OCI-LY7 (cell line): ENCODE results near the gene PLXNA1.

ENCODE experiments used
- EZH2phosphoT487 ChIP-seq: fragments of 200-600 bp; sonication (generic); IDR thresholded peaks from 2 replicates; pipeline ENCODE4 v1.6.1; 2018; ENCODE audit warnings: low read depth, borderline replicate concordance, mild to moderate bottlenecking, mixed run types, antibody characterized with exemption, low read length, moderate library complexity, mixed read lengths
- TF ChIP-seq, protein P1 (sequence below): fragments of 200-600 bp; sonication (generic); conservative IDR thresholded peaks from 2 replicates; pipeline ENCODE4 v1.5.1; 2014; ENCODE audit warnings: mild to moderate bottlenecking, antibody characterized with exemption, low read length, moderate library complexity, mixed read lengths

DNA sequence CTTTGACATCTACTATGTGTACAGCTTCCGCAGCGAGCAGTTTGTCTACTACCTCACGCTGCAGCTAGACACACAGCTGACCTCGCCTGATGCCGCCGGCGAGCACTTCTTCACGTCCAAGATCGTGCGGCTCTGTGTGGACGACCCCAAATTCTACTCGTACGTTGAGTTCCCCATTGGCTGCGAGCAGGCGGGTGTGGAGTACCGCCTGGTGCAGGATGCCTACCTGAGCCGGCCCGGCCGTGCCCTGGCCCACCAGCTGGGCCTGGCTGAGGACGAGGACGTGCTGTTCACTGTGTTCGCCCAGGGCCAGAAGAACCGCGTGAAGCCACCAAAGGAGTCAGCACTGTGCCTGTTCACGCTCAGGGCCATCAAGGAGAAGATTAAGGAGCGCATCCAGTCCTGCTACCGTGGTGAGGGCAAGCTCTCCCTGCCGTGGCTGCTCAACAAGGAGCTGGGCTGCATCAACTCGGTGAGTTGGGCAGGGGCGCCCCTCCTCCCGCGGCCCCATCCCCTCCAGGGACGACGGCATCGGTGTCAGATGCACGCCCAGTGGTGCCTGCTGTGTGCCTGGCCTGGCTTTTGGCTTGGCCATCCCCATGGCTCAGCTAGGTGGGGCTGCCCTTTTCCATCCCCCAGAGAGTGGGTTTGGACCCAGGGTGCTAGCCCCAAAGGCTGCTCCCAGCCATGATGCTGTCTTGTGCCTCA lies 6.6 kb downstream of the PLXNA1 start:
- TF ChIP-seq, protein P1, sequence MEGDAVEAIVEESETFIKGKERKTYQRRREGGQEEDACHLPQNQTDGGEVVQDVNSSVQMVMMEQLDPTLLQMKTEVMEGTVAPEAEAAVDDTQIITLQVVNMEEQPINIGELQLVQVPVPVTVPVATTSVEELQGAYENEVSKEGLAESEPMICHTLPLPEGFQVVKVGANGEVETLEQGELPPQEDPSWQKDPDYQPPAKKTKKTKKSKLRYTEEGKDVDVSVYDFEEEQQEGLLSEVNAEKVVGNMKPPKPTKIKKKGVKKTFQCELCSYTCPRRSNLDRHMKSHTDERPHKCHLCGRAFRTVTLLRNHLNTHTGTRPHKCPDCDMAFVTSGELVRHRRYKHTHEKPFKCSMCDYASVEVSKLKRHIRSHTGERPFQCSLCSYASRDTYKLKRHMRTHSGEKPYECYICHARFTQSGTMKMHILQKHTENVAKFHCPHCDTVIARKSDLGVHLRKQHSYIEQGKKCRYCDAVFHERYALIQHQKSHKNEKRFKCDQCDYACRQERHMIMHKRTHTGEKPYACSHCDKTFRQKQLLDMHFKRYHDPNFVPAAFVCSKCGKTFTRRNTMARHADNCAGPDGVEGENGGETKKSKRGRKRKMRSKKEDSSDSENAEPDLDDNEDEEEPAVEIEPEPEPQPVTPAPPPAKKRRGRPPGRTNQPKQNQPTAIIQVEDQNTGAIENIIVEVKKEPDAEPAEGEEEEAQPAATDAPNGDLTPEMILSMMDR, result no peak
- no peak for TF ChIP-seq EZH2phosphoT487
